ENCODE data around the gene ESPN.
A peak's percentile ranks its signal among the peaks of the same experiment; 100 is the strongest.

ESPN gene

GRCh38 chr1:6496890-6497214, 72.3 kb downstream of the ESPN start:
- DNase-seq (ENCODE audit: low spot score), result no peak
- FAIRE-seq, result no peak

GRCh38 chr1:6497215-6497866, 72.8 kb downstream of the ESPN start:
- FAIRE-seq (no peak), DNase-seq (ENCODE audit: low spot score) (peak; percentile 34)

- DNase-seq (ENCODE audit: low spot score) (no peak), FAIRE-seq (no peak)
These were observed 73.4 kb downstream of the ESPN start for GRCh38 chr1:6497867-6498575.

- FAIRE-seq (no peak), DNase-seq (ENCODE audit: low spot score) (no peak)
These were observed 74.1 kb downstream of the ESPN start for GRCh38 chr1:6498576-6499111.

DNA sequence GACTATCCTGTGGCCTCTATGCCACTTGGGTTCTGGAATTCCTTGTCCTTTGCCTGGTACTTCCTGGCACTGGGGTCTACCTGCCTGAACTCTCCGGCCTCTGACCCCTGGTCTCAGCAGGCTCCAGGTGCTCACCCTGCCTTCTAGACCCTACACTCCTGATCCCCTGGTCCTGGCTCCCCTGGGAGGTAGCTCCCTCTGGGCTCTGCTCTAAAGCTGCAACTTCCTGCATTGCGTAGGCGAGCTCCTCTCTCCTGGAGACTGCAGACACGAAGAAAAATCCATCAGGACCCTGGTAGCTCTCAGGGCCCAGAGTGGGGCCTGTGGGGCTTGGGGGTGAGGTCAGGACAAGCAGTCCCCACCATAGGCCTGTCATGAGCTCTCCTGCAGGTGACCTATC, 74.7 kb downstream of the ESPN start:
- FAIRE-seq (no peak), DNase-seq (ENCODE audit: low spot score) (no peak)

GRCh38 chr1:6500544-6501278, 76.1 kb downstream of the ESPN start:
- DNase-seq (ENCODE audit: low spot score) (no peak), FAIRE-seq (no peak)

DNA sequence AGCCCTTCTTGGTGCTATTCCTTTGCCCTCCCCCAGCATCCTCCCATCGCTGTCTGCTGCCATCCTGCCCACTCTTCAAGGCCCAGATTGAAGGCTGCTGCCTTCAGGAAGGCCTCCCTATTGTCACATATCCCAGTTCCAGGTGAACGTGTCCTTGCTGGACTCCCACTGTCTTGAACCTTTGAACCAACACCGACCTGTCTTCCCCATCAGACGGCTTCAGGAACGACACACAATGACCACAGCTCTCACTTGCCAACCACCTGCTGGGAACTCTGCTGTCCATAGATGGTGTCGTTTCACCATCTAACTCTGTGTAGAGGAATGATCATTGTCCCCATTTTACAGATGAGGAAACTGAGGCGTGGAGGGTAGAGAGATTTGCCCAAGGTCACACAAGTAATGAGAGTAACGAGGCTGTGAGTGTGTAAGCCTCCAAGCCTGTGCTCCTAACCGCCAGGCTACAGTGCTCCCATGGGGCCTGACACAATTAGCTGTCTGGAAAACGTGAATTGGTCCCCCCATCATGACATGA, 76.8 kb downstream of the ESPN start:
- FAIRE-seq, result no peak
- no peak for DNase-seq (ENCODE audit: low spot score)

GRCh38 chr1:6502000-6502891, 77.7 kb downstream of the ESPN start:
- FAIRE-seq, result no peak
- DNase-seq (ENCODE audit: low spot score), result no peak

- DNase-seq (ENCODE audit: low spot score) (no peak), FAIRE-seq (no peak)
These were observed 79.5 kb downstream of the ESPN start for GRCh38 chr1:6503884-6504602.

DNA sequence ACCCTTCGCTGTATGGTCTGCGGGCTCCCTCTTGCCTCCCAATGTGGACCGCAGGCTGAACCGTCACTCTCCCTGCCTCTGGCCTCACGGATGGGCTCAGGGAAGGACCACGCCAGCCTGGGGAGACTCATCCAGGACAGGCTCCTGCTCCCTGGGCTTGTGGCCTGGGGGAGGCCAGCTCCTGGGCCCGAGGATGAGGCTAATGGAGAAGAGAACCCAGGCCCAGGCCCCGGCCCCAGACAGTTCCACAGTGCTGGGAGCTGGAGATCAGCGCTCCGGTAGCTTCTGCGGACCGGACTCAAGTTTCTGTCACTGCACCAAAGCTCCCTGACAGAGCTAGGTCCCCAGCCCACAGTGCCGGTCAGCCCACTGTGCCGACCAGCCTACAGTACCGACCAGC, 80.3 kb downstream of the ESPN start:
- no peak for FAIRE-seq
- DNase-seq (ENCODE audit: low spot score), result no peak

GRCh38 chr1:6505367-6506209, 81.0 kb downstream of the ESPN start:
- no peak for FAIRE-seq
- DNase-seq (ENCODE audit: low spot score), result no peak

DNA sequence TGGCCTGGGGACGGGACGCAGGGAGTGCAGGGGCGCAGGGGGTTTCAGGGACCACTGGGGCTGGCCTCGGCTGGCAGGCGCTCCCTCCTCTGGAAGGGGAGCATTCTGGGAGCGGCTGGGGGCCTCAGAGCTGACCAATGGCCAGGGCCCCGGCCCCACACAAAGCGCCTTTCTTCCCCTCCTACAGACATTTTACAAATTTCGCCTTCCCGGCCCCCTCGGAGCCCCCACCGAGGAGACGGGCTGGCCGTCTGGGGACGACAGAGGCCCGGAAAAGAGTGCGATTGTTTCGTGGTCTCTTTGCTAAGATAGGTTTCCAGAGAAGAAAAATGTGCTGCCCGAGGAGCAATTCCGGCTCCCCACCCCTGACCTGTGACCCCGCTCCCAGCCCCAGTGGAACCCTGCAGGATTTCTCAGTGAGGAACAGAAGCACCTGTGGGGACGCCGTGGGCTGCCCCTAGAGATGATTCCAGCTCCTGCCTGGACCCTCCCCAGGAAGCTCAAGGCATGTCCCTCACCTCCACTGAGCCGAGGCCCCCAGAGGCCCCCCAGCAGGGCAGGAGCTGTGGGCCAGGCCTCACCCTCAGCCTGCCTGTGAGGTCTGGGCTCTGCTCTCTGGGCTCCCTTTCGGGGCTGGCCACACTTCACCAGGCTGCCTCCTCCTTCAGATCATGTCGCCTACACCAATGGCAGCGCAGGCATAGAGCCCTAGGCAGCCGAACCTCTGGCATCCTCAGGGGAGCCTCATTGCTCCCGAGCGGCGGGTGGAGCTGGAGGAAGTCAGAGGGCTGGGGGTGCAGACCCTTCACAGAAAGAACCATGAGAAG, 81.8 kb downstream of the ESPN start:
- DNase-seq (ENCODE audit: low spot score) (no peak), FAIRE-seq (no peak)

DNA sequence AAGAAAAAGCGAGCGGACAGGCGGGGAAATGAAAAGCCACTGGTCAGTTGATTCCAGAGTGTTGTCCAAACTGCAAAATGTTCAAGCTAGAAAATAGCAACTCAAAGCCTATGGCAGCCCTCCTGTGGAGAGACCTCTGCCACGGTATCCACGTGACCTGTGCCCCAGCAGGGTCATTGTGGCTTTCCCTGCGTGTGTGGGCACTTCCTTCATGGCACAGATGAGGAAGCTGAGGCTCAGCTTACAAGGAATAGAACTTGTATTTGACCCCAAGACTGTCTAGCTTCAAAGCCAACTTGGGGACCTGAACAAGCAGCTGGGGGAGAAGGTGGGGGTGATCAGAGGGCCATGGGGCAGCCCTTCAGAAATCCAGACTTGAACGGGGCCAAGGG, 82.5 kb downstream of the ESPN start:
- no peak for FAIRE-seq
- no peak for DNase-seq (ENCODE audit: low spot score)

DNA sequence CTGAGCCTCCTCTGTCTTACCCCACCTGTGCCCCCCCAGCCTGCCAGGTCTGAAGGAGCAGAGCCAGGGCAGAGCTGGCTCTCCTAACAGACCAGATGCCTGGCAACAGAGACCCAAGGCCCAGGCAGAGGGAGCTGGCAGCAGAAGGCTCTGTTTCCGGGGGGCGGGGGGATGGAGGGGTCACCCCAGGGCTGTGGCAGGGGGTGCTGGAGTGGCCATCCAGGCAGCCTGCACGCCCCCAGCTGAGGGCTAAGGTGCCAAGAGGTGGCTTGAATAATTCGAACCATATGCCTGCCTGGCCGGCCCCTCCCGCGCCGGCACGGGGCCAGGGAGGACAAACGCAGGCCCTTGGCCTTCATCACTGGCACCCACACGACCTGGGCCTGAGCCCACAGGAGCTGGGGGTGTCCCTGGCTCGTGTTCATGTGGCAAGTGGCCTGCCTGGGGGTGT, 82.9 kb downstream of the ESPN start:
- DNase-seq (ENCODE audit: low spot score), result no peak
- no peak for FAIRE-seq

GRCh38 chr1:6508154-6508815, 83.7 kb downstream of the ESPN start:
- no peak for FAIRE-seq
- no peak for DNase-seq (ENCODE audit: low spot score)

- no peak for DNase-seq (ENCODE audit: low spot score)
- no peak for FAIRE-seq
These were observed 84.2 kb downstream of the ESPN start for GRCh38 chr1:6508816-6509189.

- FAIRE-seq, result no peak
- no peak for DNase-seq (ENCODE audit: low spot score)
These were observed 84.8 kb downstream of the ESPN start for GRCh38 chr1:6509220-6509918.

DNA sequence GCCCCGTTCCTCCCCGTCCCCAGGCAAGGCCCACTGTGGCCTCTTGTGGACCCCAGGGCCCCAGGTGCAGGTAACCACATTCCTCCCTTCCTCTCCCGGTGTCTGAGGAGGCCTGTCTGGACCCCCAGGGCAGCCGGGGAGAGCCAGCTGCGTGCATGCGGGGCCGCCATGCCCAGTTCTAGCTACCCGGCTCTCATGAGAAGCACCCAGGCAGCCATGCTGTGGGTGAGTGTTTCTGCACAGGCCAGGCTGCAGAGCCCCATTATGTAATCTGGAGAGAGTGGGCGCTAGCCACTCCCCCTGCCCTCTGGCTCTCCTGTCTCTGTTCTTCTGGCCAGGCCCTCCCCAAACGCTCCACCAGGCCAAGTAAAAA, 85.3 kb downstream of the ESPN start:
- no peak for DNase-seq (ENCODE audit: low spot score)
- no peak for FAIRE-seq
